K562 (cell line): ENCODE data around the gene EDEM1. TPM values are rescaled to one million over a fixed set of nuclear protein-coding genes. Genes with fewer than 3 reads are reported as not detected.

Source experiments
- ATAC-seq: fragments of 200-7000 bp; cut with Tn5 transposase; 3 replicates; pipeline ENCODE4 v1.9.1; 2020; ENCODE audit warnings: moderate library complexity
- BruUV-seq: library from RNA; stranded (reverse); fragments of 400-500 nt; replicated peaks from 2 replicates; lab custom pipeline; 2021; lab: Mats Ljungman, UMichigan
- CTCF ChIA-PET: fragments of 300-600 bp; formaldehyde crosslinking; extraction: SDS; loops from one replicate; lab custom pipeline; 2021; ENCODE audit warnings: low intra/inter-chr PET ratio; lab: Yijun Ruan, JAX
- POLR2A ChIA-PET: fragments of 300-600, 350-650 bp; sonication (Branson Sonifier 250); formaldehyde crosslinking; extraction: SDS; loops from one replicate; lab custom pipeline; 2021; ENCODE audit warnings: antibody characterized with exemption, inconsistent platforms; lab: Yijun Ruan, JAX
- DNase-seq, 4 experiments: peaks; one replicate each; pipeline versions ENCODE4 v3.0.0 to v3.0.0-alpha.2; 2011 to 2018; ENCODE audit warnings: low spot score in 3 of 4, mixed read lengths in 3 of 4; ENCODE audit errors: extremely low read depth in 1 of 4
- FAIRE-seq: peaks from 2 replicates; lab custom pipeline; 2011; peaks lifted over from hg19 to GRCh38; lab: Jason Lieb, UNC
- H2AFZ ChIP-seq: 2 replicates; pipeline ENCODE4 v1.6.0; 2011; ENCODE audit warnings: low read depth, low read length, control low read depth, inconsistent platforms
- H3K27ac ChIP-seq: fragments of 200-600 bp; 3 replicates; pipeline ENCODE4 v1.8.0; 2011; ENCODE audit warnings: low read depth, mild to moderate bottlenecking, control low read depth, inconsistent platforms, low read length, moderate library complexity, mixed read lengths; ENCODE audit errors: extremely low read depth
- H3K27me3 ChIP-seq, 2 experiments: fragments of 300-600 bp in 1 of 2; 2 replicates in 1 of 2; 3 replicates in 1 of 2; pipeline versions ENCODE4 v1.6.0 to v1.8.0; 2011; ENCODE audit warnings: inconsistent platforms in 2 of 2, low read length in 2 of 2, mild to moderate bottlenecking in 1 of 2, mixed read lengths in 1 of 2, moderate library complexity in 1 of 2; ENCODE audit not compliant: control insufficient read depth in 2 of 2, insufficient read depth in 2 of 2
- H3K36me3 ChIP-seq: fragments of 300-600 bp; 3 replicates; pipeline ENCODE4 v1.8.0; 2011; ENCODE audit warnings: mild to moderate bottlenecking, low read length, inconsistent platforms; ENCODE audit not compliant: control insufficient read depth, insufficient read depth
- H3K4me1 ChIP-seq, 2 experiments: fragments of 200-600 bp in 1 of 2; replicated peaks in 1 of 2; 2 replicates in 1 of 2; 3 replicates in 1 of 2; pipeline versions ENCODE4 v1.5.1 to v1.8.0; 2011; ENCODE audit warnings: inconsistent platforms in 2 of 2, low read length in 2 of 2, mild to moderate bottlenecking in 1 of 2, mixed read lengths in 1 of 2, moderate library complexity in 1 of 2; ENCODE audit not compliant: control insufficient read depth in 2 of 2, insufficient read depth in 2 of 2
- H3K4me2 ChIP-seq: 2 replicates; pipeline ENCODE4 v1.6.1; 2011; ENCODE audit warnings: low read length, control low read depth, inconsistent platforms, mixed read lengths; ENCODE audit not compliant: insufficient read depth
- H3K4me3 ChIP-seq: fragments of 200-600 bp; sonication (generic), shearing (Covaris generic); 2 replicates; pipeline ENCODE4 v1.5.1; 2016; ENCODE audit warnings: control low read depth, inconsistent platforms
- H3K79me2 ChIP-seq: fragments of 200-600 bp; 3 replicates; pipeline ENCODE4 v1.8.0; 2011; ENCODE audit warnings: low read length, inconsistent platforms; ENCODE audit not compliant: control insufficient read depth, insufficient read depth
- H3K9ac ChIP-seq, 2 experiments: 2 replicates each; pipeline versions ENCODE4 v1.6.0 to v1.6.1; 2011; ENCODE audit warnings: low read depth in 2 of 2, low read length in 2 of 2, control low read depth in 1 of 2, inconsistent platforms in 1 of 2, mild to moderate bottlenecking in 1 of 2, mixed read lengths in 1 of 2; ENCODE audit not compliant: insufficient read depth in 1 of 2
- H3K9me1 ChIP-seq: one replicate; pipeline ENCODE4 v1.6.0; 2011; ENCODE audit warnings: inconsistent platforms, mild to moderate bottlenecking, low read length, moderate library complexity; ENCODE audit not compliant: control insufficient read depth, insufficient read depth
- H3K9me3 ChIP-seq: replicated peaks from 2 replicates; pipeline ENCODE4 v1.5.1; 2011; ENCODE audit warnings: low read depth, low read length, inconsistent platforms; ENCODE audit not compliant: control insufficient read depth, insufficient read depth
- H4K20me1 ChIP-seq: replicated peaks from 2 replicates; pipeline ENCODE4 v1.6.1; 2011; ENCODE audit warnings: low read length, inconsistent platforms, mixed read lengths; ENCODE audit not compliant: control insufficient read depth, insufficient read depth
- ARID1B ChIP-seq: fragments of 450-650 bp; IDR thresholded peaks from 2 replicates; pipeline ENCODE4 v1.6.1; 2016; ENCODE audit warnings: antibody characterized with exemption, mild to moderate bottlenecking, inconsistent platforms
- CHD4 ChIP-seq: fragments of 200-600 bp; sonication (generic); IDR thresholded peaks from 3 replicates; pipeline ENCODE4 v1.6.1; 2012; ENCODE audit warnings: low read depth, mild to moderate bottlenecking, mixed read lengths, low read length, inconsistent platforms; ENCODE audit not compliant: insufficient read depth, insufficient replicate concordance, poor library complexity, severe bottlenecking
- DDX20 ChIP-seq: fragments of 450-650 bp; IDR thresholded peaks from 2 replicates; pipeline ENCODE4 v1.6.1; 2016; ENCODE audit warnings: missing genetic modification characterization, low read depth, mild to moderate bottlenecking, missing compliant biosample characterization, moderate library complexity
- EGR1 ChIP-seq: fragments of 450-650 bp; conservative IDR thresholded peaks from 2 replicates; pipeline ENCODE4 v1.6.1; 2017; ENCODE audit warnings: mild to moderate bottlenecking
- ETS2 ChIP-seq: IDR thresholded peaks from 2 replicates; pipeline ENCODE4 v1.6.1; 2016; ENCODE audit warnings: borderline replicate concordance, missing genetic modification characterization, mild to moderate bottlenecking, moderate library complexity, missing compliant biosample characterization; ENCODE audit not compliant: poor library complexity, severe bottlenecking
- GATA2 ChIP-seq: sonication (generic); formaldehyde crosslinking; IDR thresholded peaks from 2 replicates; pipeline ENCODE4 v1.4.0; 2020; ENCODE audit warnings: mild to moderate bottlenecking, missing genetic modification reagents
- JUND ChIP-seq, 2 experiments: IDR thresholded peaks; 2 replicates in 1 of 2; 3 replicates in 1 of 2; pipeline ENCODE4 v1.6.1; 2011; ENCODE audit warnings: borderline replicate concordance in 2 of 2, low read depth in 2 of 2, low read length in 2 of 2, improper control_type of control experiment in 1 of 2, missing biosample characterization in 1 of 2, missing genetic modification characterization in 1 of 2, missing genetic modification reagents in 1 of 2
- KDM5B ChIP-seq: fragments of 200-600 bp; sonication (generic); IDR thresholded peaks from 2 replicates; pipeline ENCODE4 v1.6.1; 2012; ENCODE audit warnings: low read depth, mild to moderate bottlenecking, moderate library complexity, low read length, control low read depth, inconsistent platforms; ENCODE audit not compliant: insufficient replicate concordance
- LEF1 ChIP-seq: fragments of 450-650 bp; IDR thresholded peaks from 2 replicates; pipeline ENCODE4 v1.6.1; 2016; ENCODE audit warnings: mild to moderate bottlenecking
- NEUROD1 ChIP-seq: fragments of 150-350 bp; IDR thresholded peaks from 2 replicates; pipeline ENCODE4 v1.6.1; 2014; ENCODE audit warnings: borderline replicate concordance, low read length, low read depth; ENCODE audit not compliant: partially characterized antibody
- RNF2 ChIP-seq: sonication (generic); IDR thresholded peaks from 2 replicates; pipeline ENCODE4 v1.6.1; 2016
- SMARCE1 ChIP-seq: fragments of 450-650 bp; IDR thresholded peaks from 2 replicates; pipeline ENCODE4 v1.7.1; 2016; ENCODE audit warnings: mild to moderate bottlenecking
- SMC3 ChIP-seq: conservative IDR thresholded peaks from 2 replicates; pipeline ENCODE4 v1.6.1; 2011; ENCODE audit warnings: low read depth, low read length, improper control_type of control experiment; ENCODE audit not compliant: insufficient read depth
- SNRNP70 ChIP-seq: fragments of 200-400 bp; formaldehyde crosslinking; optimal IDR thresholded peaks from 2 replicates; pipeline ENCODE3; 2017; ENCODE audit warnings: low read depth, low read length
- TBP ChIP-seq: optimal IDR thresholded peaks from 2 replicates; pipeline ENCODE3; 2011; ENCODE audit warnings: low read depth, low read length, improper control_type of control experiment
- ZNF143 ChIP-seq: sonication (generic); formaldehyde crosslinking; IDR thresholded peaks from 2 replicates; pipeline ENCODE4 v1.9.0; 2022; ENCODE audit warnings: mild to moderate bottlenecking, missing genetic modification reagents
- ZNF184 ChIP-seq: sonication (generic); formaldehyde crosslinking; IDR thresholded peaks from 2 replicates; pipeline ENCODE4 v1.5.0; 2020; ENCODE audit warnings: missing genetic modification reagents
- ZNF589 ChIP-seq: fragments of 200-800 bp; sonication (Bioruptor generic); IDR thresholded peaks from 2 replicates; pipeline ENCODE4 v1.6.1; 2016; ENCODE audit warnings: low read depth, missing genetic modification characterization, missing compliant biosample characterization
- ZNF699 ChIP-seq: fragments of 250-450 bp; sonication (Bioruptor Pico); IDR thresholded peaks from 2 replicates; pipeline ENCODE4 v1.8.0; 2021; ENCODE audit warnings: mild to moderate bottlenecking, moderate library complexity; ENCODE audit not compliant: insufficient replicate concordance
- WGBS: fragments of 100-300 bp; shearing (Covaris generic); methylation state at CpG from one replicate; pipeline ENCODE4 v1.1.6; 2016; ENCODE audit warnings: low coverage, mixed read lengths; ENCODE audit not compliant: insufficient coverage; ENCODE audit errors: missing lambda C conversion rate; 5-methylcytosine and 5-hydroxymethylcytosine counted together
- in situ Hi-C: fragments of 300-500 bp; cut with MboI; formaldehyde crosslinking; loops from 4 replicates; pipeline ENCODE4 v1.15.0; 2018; ENCODE audit warnings: inconsistent platforms, mixed read lengths
- intact Hi-C: fragments of 100-400 bp; cut with micrococcal nuclease; formaldehyde crosslinking; loops from 2 replicates; pipeline ENCODE4 v1.14.2; 2022
- polyA plus RNA-seq, 8 experiments: library from polyadenylated mRNA; depleted of rRNA in 4 of 8; stranded (reverse) in 5 of 8; unstranded in 3 of 8; fragments of >200 nt; fragmentation: Nextera tagmentation in 2 of 8; fragmentation: Illumina TruSeq in 1 of 8; extraction: Ambion mirVana in 2 of 8; extraction: Trizol in 1 of 8; gene quantifications; 2 replicates each; pipeline versions ENCODE4 v1.2.1 to v1.2.3, GENCODE V29; 2011 to 2014; ENCODE audit warnings: inconsistent platforms in 1 of 8, missing spikeins in 1 of 8
- total RNA-seq, 7 experiments: library from RNA; depleted of rRNA in 6 of 7; stranded (reverse); fragments of >200 nt in 6 of 7; fragmentation: Illumina TruSeq in 2 of 7; extraction: Trizol in 2 of 7; gene quantifications; 2 replicates each; pipeline versions ENCODE4 v1.2.1 to v1.2.3, GENCODE V29; 2011 to 2021; ENCODE audit warnings: low replicate concordance in 1 of 7
- TF ChIP-seq, protein P1 (sequence below): fragments of 450-650 bp; formaldehyde crosslinking; IDR thresholded peaks from 2 replicates; pipeline ENCODE4 v1.4.0; 2022; ENCODE audit warnings: missing genetic modification characterization

EDEM1 gene
- total and polyA plus RNA-seq, 9 of the 15 experiments (the other 6 are each of a cell fraction or from before 2014, with no cell fraction given): 6.2 to 36.7 (median 14.3) TPM

DNA sequence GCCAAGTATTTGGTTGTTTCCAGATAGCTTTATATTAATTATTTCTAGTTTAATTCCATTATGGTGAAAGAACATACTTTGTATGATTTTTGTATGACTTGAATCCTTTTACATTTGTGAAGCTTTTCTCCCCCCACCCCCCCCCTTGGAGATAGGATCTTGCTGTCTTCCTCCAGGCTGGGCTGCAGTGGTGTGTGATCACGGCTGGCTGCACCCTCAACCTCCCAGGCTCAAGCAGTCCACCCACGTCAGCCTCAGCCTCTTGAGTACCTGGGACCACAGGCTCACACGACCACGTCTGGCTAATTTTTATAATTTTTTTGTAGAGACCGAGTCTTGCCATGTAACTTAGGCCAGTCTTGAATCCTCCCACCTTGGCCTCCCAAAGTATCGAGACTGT, 35.9 kb upstream of the EDEM1 start:
- FAIRE-seq: peak; percentile 60
- POLR2A ChIA-PET: interaction anchor here (0.6 to 3.6 kb wide), 9 partner anchors 9 to 658 kb away, joined by 3 to 12 read pairs (median 5); partner anchors contain the start of gene ITPR1
- BruUV-seq: no TSS peak
- TF ChIP-seq LEF1: no peak
- TF ChIP-seq, protein P1, sequence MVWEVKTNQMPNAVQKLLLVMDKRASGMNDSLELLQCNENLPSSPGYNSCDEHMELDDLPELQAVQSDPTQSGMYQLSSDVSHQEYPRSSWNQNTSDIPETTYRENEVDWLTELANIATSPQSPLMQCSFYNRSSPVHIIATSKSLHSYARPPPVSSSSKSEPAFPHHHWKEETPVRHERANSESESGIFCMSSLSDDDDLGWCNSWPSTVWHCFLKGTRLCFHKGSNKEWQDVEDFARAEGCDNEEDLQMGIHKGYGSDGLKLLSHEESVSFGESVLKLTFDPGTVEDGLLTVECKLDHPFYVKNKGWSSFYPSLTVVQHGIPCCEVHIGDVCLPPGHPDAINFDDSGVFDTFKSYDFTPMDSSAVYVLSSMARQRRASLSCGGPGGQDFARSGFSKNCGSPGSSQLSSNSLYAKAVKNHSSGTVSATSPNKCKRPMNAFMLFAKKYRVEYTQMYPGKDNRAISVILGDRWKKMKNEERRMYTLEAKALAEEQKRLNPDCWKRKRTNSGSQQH (CRISPR knock-in tag): no peak
- no peak for TF ChIP-seq KDM5B
- no peak for TF ChIP-seq SMARCE1
- peak; percentile 64 for TF ChIP-seq GATA2
- no peak for TF ChIP-seq ZNF699 (CRISPR knock-in tag)
- no peak for TF ChIP-seq DDX20 (tag)
- TF ChIP-seq ETS2 (tag): no peak
- TF ChIP-seq CHD4: no peak
- no peak for TF ChIP-seq ARID1B
- no peak for TF ChIP-seq NEUROD1
- no peak for TF ChIP-seq JUND (IDR thresholded peaks at IDR 0.05; ENCODE audit: borderline replicate concordance, low read depth, low read length)
- peak; percentile 18; the same call in 1 of the 3 replicates for TF ChIP-seq JUND (tag; IDR thresholded peaks at IDR 0.05; ENCODE audit: borderline replicate concordance, low read depth, low read length)
- TF ChIP-seq TBP: no peak
- TF ChIP-seq SNRNP70: no peak
- TF ChIP-seq SMC3: no peak
- TF ChIP-seq EGR1: peak; percentile 62
- no peak for TF ChIP-seq RNF2
- TF ChIP-seq ZNF143 (CRISPR knock-in tag): no peak
- TF ChIP-seq ZNF589 (CRISPR knock-in tag): no peak
- TF ChIP-seq ZNF184 (CRISPR knock-in tag): no peak

More for the DNA sequence above, 35.9 kb upstream of the EDEM1 start:
- Histone ChIP-seq H3K9ac (no peak overlapping the region), H3K4me3 (no peak overlapping the region), H3K4me2 (peak overlapping the region; percentile 37; the same call in 1 of the 2 replicates), H3K9me3 (0 out of 2 replicates have a peak, but pooled peaks cover 2% of the 10 kb centered on the region), H2AFZ (no peak overlapping the region), H3K27ac (no peak overlapping the region; the same call in 2 of the 3 replicates), H4K20me1 (peaks cover 12% of the 10 kb centered on the region), H3K27me3 (no peaks in the 10 kb centered on the region), H3K4me1 (peaks cover 21 to 25% of the 10 kb centered on the region in 2 experiments), H3K36me3 (peaks cover 4% of the 10 kb centered on the region; the same call in 1 of the 3 replicates), H3K9me1 (no peaks in the 10 kb centered on the region), H3K79me2 (peaks cover 98% of the 10 kb centered on the region)
- intact Hi-C loops: no loop called here
- in situ Hi-C loops: no loop called here
- CTCF ChIA-PET: no interaction called here
- ATAC-seq (peak; percentile 85), DNase-seq (peak; percentile 55 to 73 (median 64))
- WGBS: 22% methylated on average over 6 of the region's 6 CpGs
